PFSK-1 (cell line): ENCODE results near the gene ANTXR1.

Experiments
- FOXP2 ChIP-seq: optimal IDR thresholded peaks from 2 replicates; pipeline ENCODE3; 2011; ENCODE audit warnings: borderline replicate concordance, control low read depth, inconsistent platforms; ENCODE audit not compliant: insufficient read depth; ENCODE audit errors: extremely low read length, extremely low read depth
- POLR2AphosphoS5 ChIP-seq: IDR thresholded peaks from 2 replicates; pipeline ENCODE4 v1.6.1; 2012; ENCODE audit warnings: low read depth, mild to moderate bottlenecking, control low read depth, low read length, moderate library complexity
- REST ChIP-seq, 2 experiments: IDR thresholded peaks; 2 replicates each; pipeline versions ENCODE4 v1.6.1 to v1.8.0; 2011 to 2012; ENCODE audit warnings: low read depth in 2 of 2, low read length in 2 of 2, control low read depth in 1 of 2, inconsistent platforms in 1 of 2, mild to moderate bottlenecking in 1 of 2, moderate library complexity in 1 of 2; ENCODE audit not compliant: insufficient read depth in 1 of 2
- SIN3A ChIP-seq: IDR thresholded peaks from 2 replicates; pipeline ENCODE4 v1.6.1; 2012; ENCODE audit warnings: mild to moderate bottlenecking, low read length, moderate library complexity, borderline replicate concordance; ENCODE audit not compliant: insufficient read depth
- TAF1 ChIP-seq: IDR thresholded peaks from 2 replicates; pipeline ENCODE4 v1.6.1; 2012; ENCODE audit warnings: low read length, control low read depth, borderline replicate concordance; ENCODE audit not compliant: insufficient read depth

ANTXR1 gene

GRCh38 chr2:69186614-69187013 lies 173.6 kb downstream of the ANTXR1 start:
- TF ChIP-seq FOXP2 (no peak), POLR2AphosphoS5 (no peak), TAF1 (no peak), SIN3A (no peak), REST (IDR thresholded peaks at IDR 0.05; ENCODE audit: insufficient read depth in 1 of 2, low read depth in 2 of 2, low read length in 2 of 2) (no peak)

GRCh38 chr2:69188182-69188900 lies 175.4 kb downstream of the ANTXR1 start:
- no peak for TF ChIP-seq POLR2AphosphoS5
- no peak for TF ChIP-seq REST (IDR thresholded peaks at IDR 0.05; ENCODE audit: insufficient read depth in 1 of 2, low read depth in 2 of 2, low read length in 2 of 2)
- no peak for TF ChIP-seq FOXP2
- TF ChIP-seq TAF1: no peak
- no peak for TF ChIP-seq SIN3A

GRCh38 chr2:69190743-69191404 lies 177.9 kb downstream of the ANTXR1 start:
- no peak for TF ChIP-seq TAF1
- TF ChIP-seq FOXP2: no peak
- TF ChIP-seq POLR2AphosphoS5: no peak
- no peak for TF ChIP-seq SIN3A
- no peak for TF ChIP-seq REST (IDR thresholded peaks at IDR 0.05; ENCODE audit: insufficient read depth in 1 of 2, low read depth in 2 of 2, low read length in 2 of 2)

GRCh38 chr2:69191634-69192033 lies 178.7 kb downstream of the ANTXR1 start:
- no peak for TF ChIP-seq TAF1
- TF ChIP-seq REST (IDR thresholded peaks at IDR 0.05; ENCODE audit: insufficient read depth in 1 of 2, low read depth in 2 of 2, low read length in 2 of 2): peak in 1 of 2 experiments; percentile 19; a peak in 1 of 4 replicates
- TF ChIP-seq SIN3A: no peak
- no peak for TF ChIP-seq FOXP2
- no peak for TF ChIP-seq POLR2AphosphoS5
